Astrocyte (in vitro differentiated cells and primary cell): Measurements from ENCODE around the gene OGFOD2. TPM values are rescaled to one million over a fixed set of nuclear protein-coding genes. Genes with fewer than 3 reads are reported as not detected.

Experiments used
- DNase-seq: peaks from one replicate; pipeline ENCODE4 v3.0.0-alpha.2; 2010; ENCODE audit warnings: low read depth
- FAIRE-seq: peaks from 2 replicates; lab custom pipeline; 2011; peaks lifted over from hg19 to GRCh38; lab: Jason Lieb, UNC
- H2AFZ ChIP-seq: 2 replicates; pipeline ENCODE4 v1.6.0; 2012; ENCODE audit warnings: low read depth, low read length, inconsistent platforms
- H3K27ac ChIP-seq: 2 replicates; pipeline ENCODE4 v1.5.1; 2011; ENCODE audit warnings: low read depth, low read length, inconsistent platforms
- H3K27me3 ChIP-seq: 2 replicates; pipeline ENCODE4 v1.6.0; 2011; ENCODE audit warnings: low read length, inconsistent platforms; ENCODE audit not compliant: insufficient read depth
- H3K36me3 ChIP-seq: 2 replicates; pipeline ENCODE4 v1.5.1; 2011; ENCODE audit warnings: low read length, inconsistent platforms; ENCODE audit not compliant: insufficient read depth
- H3K4me1 ChIP-seq: 2 replicates; pipeline ENCODE4 v1.5.1; 2011; ENCODE audit warnings: low read length, inconsistent platforms; ENCODE audit not compliant: insufficient read depth
- H3K4me2 ChIP-seq: 2 replicates; pipeline ENCODE4 v1.6.0; 2012; ENCODE audit warnings: low read length, inconsistent platforms
- H3K4me3 ChIP-seq: 2 replicates; pipeline ENCODE4 v1.5.1; 2011; ENCODE audit warnings: low read depth, mild to moderate bottlenecking, low read length, inconsistent platforms; ENCODE audit not compliant: insufficient read depth
- H3K79me2 ChIP-seq: 2 replicates; pipeline ENCODE4 v1.6.0; 2012; ENCODE audit warnings: mild to moderate bottlenecking, low read length, inconsistent platforms; ENCODE audit not compliant: insufficient read depth
- H3K9ac ChIP-seq: 2 replicates; pipeline ENCODE4 v1.6.0; 2012; ENCODE audit warnings: mild to moderate bottlenecking, low read length, inconsistent platforms
- H3K9me3 ChIP-seq: 2 replicates; pipeline ENCODE4 v1.5.1; 2012; ENCODE audit warnings: low read depth, mild to moderate bottlenecking, low read length, inconsistent platforms; ENCODE audit not compliant: insufficient read depth
- H4K20me1 ChIP-seq: 2 replicates; pipeline ENCODE4 v1.6.0; 2012; ENCODE audit warnings: low read length, inconsistent platforms; ENCODE audit not compliant: insufficient read depth
- H3K27ac Mint-ChIP-seq: one replicate; pipeline ENCODE4 v1.8.0; 2021; ENCODE audit warnings: mild to moderate bottlenecking, mixed read lengths; ENCODE audit not compliant: unreplicated experiment
- H3K27me3 Mint-ChIP-seq: one replicate; pipeline ENCODE4 v1.8.0; 2021; ENCODE audit warnings: low read depth, mixed read lengths; ENCODE audit not compliant: unreplicated experiment
- H3K36me3 Mint-ChIP-seq: one replicate; pipeline ENCODE4 v1.8.0; 2021; ENCODE audit warnings: low read depth, mixed read lengths; ENCODE audit not compliant: unreplicated experiment
- H3K4me1 Mint-ChIP-seq: one replicate; pipeline ENCODE4 v1.8.0; 2021; ENCODE audit warnings: low read depth, mixed read lengths; ENCODE audit not compliant: unreplicated experiment
- H3K4me3 Mint-ChIP-seq: one replicate; pipeline ENCODE4 v1.8.0; 2021; ENCODE audit warnings: mild to moderate bottlenecking, moderate library complexity, mixed read lengths; ENCODE audit not compliant: unreplicated experiment
- H3K9me3 Mint-ChIP-seq: one replicate; pipeline ENCODE4 v1.8.0; 2021; ENCODE audit warnings: mild to moderate bottlenecking, mixed read lengths; ENCODE audit not compliant: unreplicated experiment
- EZH2 ChIP-seq: IDR thresholded peaks from 2 replicates; pipeline ENCODE4 v1.6.1; 2012; ENCODE audit warnings: mild to moderate bottlenecking, low read length, inconsistent platforms; ENCODE audit not compliant: insufficient read depth
- total RNA-seq: library from RNA; stranded (reverse); gene quantifications from 2 replicates; pipeline ENCODE4 v1.2.1, GENCODE V29; 2021
- TF ChIP-seq, protein P1 (sequence below): IDR thresholded peaks from 2 replicates; pipeline ENCODE4 v1.5.1; 2011; ENCODE audit warnings: low read depth, mild to moderate bottlenecking, inconsistent platforms, low read length, moderate library complexity; ENCODE audit not compliant: insufficient read depth

The OGFOD2 gene
- total RNA-seq, 1 donor from 2014 or later: 13.3 TPM

DNA sequence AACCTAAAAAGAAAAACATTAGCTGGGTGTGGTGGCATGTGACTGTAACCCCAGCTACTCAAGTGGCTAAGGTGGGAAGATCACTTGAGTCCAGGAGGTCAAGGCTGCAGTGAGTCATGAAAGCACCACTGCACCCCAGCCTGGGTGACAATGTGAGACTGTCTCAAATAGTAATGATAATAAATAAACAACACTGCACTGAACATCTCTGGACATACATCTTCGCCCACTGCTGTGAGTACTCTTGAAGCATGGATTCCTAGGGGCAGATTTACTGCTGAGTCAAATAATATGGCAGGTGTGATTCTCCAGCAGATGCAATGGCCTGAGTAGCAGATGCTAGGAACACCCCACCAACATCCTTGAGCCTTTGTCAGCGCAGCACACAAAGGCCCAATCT lies 32.4 kb upstream of the OGFOD2 start:
- H3K4me3 Mint-ChIP-seq: peak overlapping the region; percentile 11
- no peaks in the 10 kb centered on the region for H3K79me2 ChIP-seq
- H3K9me3 Mint-ChIP-seq: no peaks in the 10 kb centered on the region
- no peak for FAIRE-seq
- no peak overlapping the region for H3K27ac Mint-ChIP-seq
- no peak overlapping the region for H2AFZ ChIP-seq
- no peak overlapping the region for H3K4me3 ChIP-seq
- H4K20me1 ChIP-seq: no peaks in the 10 kb centered on the region
- H3K27me3 Mint-ChIP-seq: no peaks in the 10 kb centered on the region
- peaks cover 9% of the 10 kb centered on the region for H3K36me3 Mint-ChIP-seq
- H3K27me3 ChIP-seq: no peaks in the 10 kb centered on the region
- no peak overlapping the region for H3K27ac ChIP-seq
- H3K36me3 ChIP-seq: no peaks in the 10 kb centered on the region
- H3K4me1 ChIP-seq: peaks cover 37% of the 10 kb centered on the region
- no peak overlapping the region for H3K4me2 ChIP-seq
- no peak overlapping the region for H3K9ac ChIP-seq
- no peak for TF ChIP-seq EZH2
- TF ChIP-seq, protein P1, sequence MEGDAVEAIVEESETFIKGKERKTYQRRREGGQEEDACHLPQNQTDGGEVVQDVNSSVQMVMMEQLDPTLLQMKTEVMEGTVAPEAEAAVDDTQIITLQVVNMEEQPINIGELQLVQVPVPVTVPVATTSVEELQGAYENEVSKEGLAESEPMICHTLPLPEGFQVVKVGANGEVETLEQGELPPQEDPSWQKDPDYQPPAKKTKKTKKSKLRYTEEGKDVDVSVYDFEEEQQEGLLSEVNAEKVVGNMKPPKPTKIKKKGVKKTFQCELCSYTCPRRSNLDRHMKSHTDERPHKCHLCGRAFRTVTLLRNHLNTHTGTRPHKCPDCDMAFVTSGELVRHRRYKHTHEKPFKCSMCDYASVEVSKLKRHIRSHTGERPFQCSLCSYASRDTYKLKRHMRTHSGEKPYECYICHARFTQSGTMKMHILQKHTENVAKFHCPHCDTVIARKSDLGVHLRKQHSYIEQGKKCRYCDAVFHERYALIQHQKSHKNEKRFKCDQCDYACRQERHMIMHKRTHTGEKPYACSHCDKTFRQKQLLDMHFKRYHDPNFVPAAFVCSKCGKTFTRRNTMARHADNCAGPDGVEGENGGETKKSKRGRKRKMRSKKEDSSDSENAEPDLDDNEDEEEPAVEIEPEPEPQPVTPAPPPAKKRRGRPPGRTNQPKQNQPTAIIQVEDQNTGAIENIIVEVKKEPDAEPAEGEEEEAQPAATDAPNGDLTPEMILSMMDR: no peak
- DNase-seq: no peak
- H3K9me3 ChIP-seq: no peaks in the 10 kb centered on the region
- peaks cover 21% of the 10 kb centered on the region for H3K4me1 Mint-ChIP-seq

DNA sequence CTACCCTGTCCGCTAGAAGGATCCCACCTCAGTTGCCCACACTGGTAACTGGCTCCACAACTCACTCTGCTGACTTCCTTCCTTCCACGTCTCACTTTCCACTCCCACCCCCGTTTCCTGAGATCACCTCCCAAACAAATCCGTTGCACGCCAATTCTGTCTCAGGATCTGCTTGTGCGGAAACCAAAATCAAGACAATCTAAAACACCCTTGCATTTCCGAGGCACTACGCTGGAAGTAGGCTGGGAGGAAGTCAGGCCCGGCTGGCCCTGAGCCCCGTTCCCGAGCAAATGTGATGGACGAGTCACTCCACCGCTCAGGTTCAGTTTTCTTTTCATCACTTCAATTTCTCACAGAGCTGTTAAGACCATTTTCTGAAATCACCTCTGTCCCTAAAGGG lies 31.8 kb upstream of the OGFOD2 start:
- no peaks in the 10 kb centered on the region for H3K27me3 Mint-ChIP-seq
- H3K4me1 ChIP-seq: peaks cover 38% of the 10 kb centered on the region
- no peak for DNase-seq
- no peak overlapping the region for H3K4me2 ChIP-seq
- H4K20me1 ChIP-seq: no peaks in the 10 kb centered on the region
- H3K9ac ChIP-seq: no peak overlapping the region
- TF ChIP-seq, protein P1: no peak
- TF ChIP-seq EZH2: no peak
- FAIRE-seq: no peak
- peaks cover 9% of the 10 kb centered on the region for H3K36me3 Mint-ChIP-seq
- H3K9me3 Mint-ChIP-seq: no peaks in the 10 kb centered on the region
- peaks cover 21% of the 10 kb centered on the region for H3K4me1 Mint-ChIP-seq
- H3K36me3 ChIP-seq: no peaks in the 10 kb centered on the region
- H3K27ac Mint-ChIP-seq: no peak overlapping the region
- no peaks in the 10 kb centered on the region for H3K79me2 ChIP-seq
- H3K27ac ChIP-seq: no peak overlapping the region
- peak overlapping the region; percentile 32 for H2AFZ ChIP-seq
- no peak overlapping the region for H3K4me3 ChIP-seq
- H3K27me3 ChIP-seq: no peaks in the 10 kb centered on the region
- no peak overlapping the region for H3K4me3 Mint-ChIP-seq
- no peaks in the 10 kb centered on the region for H3K9me3 ChIP-seq
